Thyroid gland (tissue), 4 donors: ENCODE measurements around the gene AMY1A. TPM values are rescaled to one million over a fixed set of nuclear protein-coding genes. Genes with fewer than 3 reads are reported as not detected.
"Not testable (repeated sequence)": the region's sequence is repeated elsewhere in the genome, so short reads cannot be mapped to it uniquely, and the experiment has no call there.

Source experiments
- DNase-seq, 2 donors: peaks; one replicate each; pipeline ENCODE4 v3.0.0-alpha.2; 2019
- H3K27ac ChIP-seq, 3 donors: fragments of 200-600 bp; sonication (generic); 1 replicate in 2 of 3; 2 replicates in 1 of 3; pipeline ENCODE4 v1.5.1; 2016 to 2019; ENCODE audit warnings: mild to moderate bottlenecking in 1 of 3, moderate library complexity in 1 of 3
- H3K27me3 ChIP-seq: fragments of 200-600 bp; sonication (generic); one replicate; pipeline ENCODE4 v1.5.1; 2019
- H3K36me3 ChIP-seq, 2 donors: fragments of 200-600 bp; sonication (generic); one replicate each; pipeline ENCODE4 v1.5.1; 2016 to 2019
- H3K4me1 ChIP-seq, 2 donors: fragments of 200-600 bp; sonication (generic); one replicate each; pipeline ENCODE4 v1.5.1; 2017 to 2019
- H3K4me3 ChIP-seq, 3 donors: fragments of 200-600 bp; sonication (generic); replicated peaks in 1 of 3; 1 replicate in 2 of 3; 2 replicates in 1 of 3; pipeline ENCODE4 v1.5.1; 2016; ENCODE audit warnings: mild to moderate bottlenecking in 1 of 3
- H3K9me3 ChIP-seq: fragments of 200-600 bp; sonication (generic); one replicate; pipeline ENCODE4 v1.5.1; 2017
- POLR2A ChIP-seq, 2 donors: fragments of 450-650 bp; IDR thresholded peaks; one replicate each; pipeline ENCODE4 v1.6.1; 2017; ENCODE audit warnings: antibody characterized with exemption in 2 of 2, mild to moderate bottlenecking in 2 of 2, moderate library complexity in 1 of 2
- WGBS, 2 donors: methylation state at CpG; one replicate each; pipeline ENCODE4 v1.1.5; 2017; 5-methylcytosine and 5-hydroxymethylcytosine counted together
- intact Hi-C: fragments of 100-400 bp; cut with DNase I; formaldehyde crosslinking; loops from one replicate; pipeline ENCODE4 v1.15.1; 2023
- total RNA-seq, 4 donors: library from RNA; depleted of rRNA; stranded (reverse); fragments of >200 nt; gene quantifications; one replicate each; pipeline ENCODE4 v1.2.3, GENCODE V29; 2016
- TF ChIP-seq, protein P1 (sequence below), 6 experiments: fragments of 200-600 bp in 3 of 6; fragments of 450-650 bp in 3 of 6; sonication (generic) in 3 of 6; IDR thresholded peaks; one replicate each; pipeline ENCODE4 v1.5.1; 2016 to 2019; ENCODE audit warnings: antibody characterized with exemption in 6 of 6, mild to moderate bottlenecking in 2 of 6, inconsistent platforms in 1 of 6, moderate library complexity in 1 of 6

Gene AMY1A
- total RNA-seq: 1 to 10 TPM in 1 of 4 donors, not detected in 3; 3.5 TPM

DNA sequence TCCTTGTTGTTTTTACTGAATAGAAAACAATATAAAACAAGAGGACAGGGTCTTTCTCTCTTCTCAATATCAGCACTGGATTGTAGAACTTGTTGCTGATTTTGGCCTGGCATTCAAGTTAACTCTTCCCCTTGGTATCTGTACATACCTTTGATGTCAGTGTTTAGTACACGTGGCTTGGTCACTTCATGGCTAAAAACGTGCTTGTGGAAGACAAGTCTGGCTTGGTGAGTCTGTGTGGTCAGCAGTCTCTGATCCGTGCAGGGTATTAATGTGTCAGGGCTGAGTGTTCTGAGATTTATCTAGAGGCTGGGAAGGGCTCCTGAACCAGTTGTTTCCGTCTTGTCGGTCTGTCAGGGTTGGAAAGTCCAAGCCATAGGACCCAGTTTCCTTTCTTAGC lies at the start of gene AMY1A:
AMY1A (plus strand) TSS at position 301 of the 400 bp plus-strand sequence. CDS start 571 bp downstream, outside the sequence.
- no CpG with 5 or more reads among the region's 5 CpGs for WGBS, 2 donors
- H3K36me3 ChIP-seq, intact Hi-C loops: not testable (repeated sequence)

DNA sequence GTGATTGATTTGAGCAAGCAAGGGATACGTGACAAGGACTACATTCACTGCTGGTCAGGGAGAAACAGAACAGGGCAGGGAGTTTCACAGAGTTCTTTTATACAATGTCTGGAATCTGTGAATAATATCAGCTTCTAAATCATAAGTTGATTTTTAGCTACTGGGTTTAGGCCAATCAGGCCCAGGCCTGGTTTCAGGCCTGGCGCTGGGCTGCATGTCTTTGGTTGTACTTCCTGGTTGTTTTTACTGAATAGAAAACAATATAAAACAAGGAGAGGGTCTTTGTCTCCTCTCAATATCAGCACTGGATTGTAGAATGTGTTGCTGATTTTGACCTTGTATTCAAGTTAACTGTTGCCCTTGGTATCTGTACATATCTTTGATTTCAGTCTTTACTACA lies 39.2 kb upstream of the AMY1A start:
- 89 to 98% methylated on average over 2 of the region's 2 CpGs for WGBS, 2 donors
- DNase-seq: no peak
- H3K4me3 ChIP-seq: no peak overlapping the region
- no peaks in the 10 kb centered on the region for H3K27me3 ChIP-seq
- H3K4me1 ChIP-seq: no peaks in the 10 kb centered on the region
- H3K9me3 ChIP-seq: no peaks in the 10 kb centered on the region
- TF ChIP-seq, protein P1, sequence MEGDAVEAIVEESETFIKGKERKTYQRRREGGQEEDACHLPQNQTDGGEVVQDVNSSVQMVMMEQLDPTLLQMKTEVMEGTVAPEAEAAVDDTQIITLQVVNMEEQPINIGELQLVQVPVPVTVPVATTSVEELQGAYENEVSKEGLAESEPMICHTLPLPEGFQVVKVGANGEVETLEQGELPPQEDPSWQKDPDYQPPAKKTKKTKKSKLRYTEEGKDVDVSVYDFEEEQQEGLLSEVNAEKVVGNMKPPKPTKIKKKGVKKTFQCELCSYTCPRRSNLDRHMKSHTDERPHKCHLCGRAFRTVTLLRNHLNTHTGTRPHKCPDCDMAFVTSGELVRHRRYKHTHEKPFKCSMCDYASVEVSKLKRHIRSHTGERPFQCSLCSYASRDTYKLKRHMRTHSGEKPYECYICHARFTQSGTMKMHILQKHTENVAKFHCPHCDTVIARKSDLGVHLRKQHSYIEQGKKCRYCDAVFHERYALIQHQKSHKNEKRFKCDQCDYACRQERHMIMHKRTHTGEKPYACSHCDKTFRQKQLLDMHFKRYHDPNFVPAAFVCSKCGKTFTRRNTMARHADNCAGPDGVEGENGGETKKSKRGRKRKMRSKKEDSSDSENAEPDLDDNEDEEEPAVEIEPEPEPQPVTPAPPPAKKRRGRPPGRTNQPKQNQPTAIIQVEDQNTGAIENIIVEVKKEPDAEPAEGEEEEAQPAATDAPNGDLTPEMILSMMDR (IDR thresholded peaks at IDR 0.05): no peak
- TF ChIP-seq POLR2A (IDR thresholded peaks at IDR 0.05): no peak
- no peaks in the 10 kb centered on the region for H3K36me3 ChIP-seq
- H3K27ac ChIP-seq: no peak overlapping the region
- intact Hi-C loops: no loop called here

More for the DNA sequence above, at the start of gene AMY1A:
- not testable (repeated sequence) for H3K27ac ChIP-seq, DNase-seq, H3K4me3 ChIP-seq, H3K27me3 ChIP-seq, H3K9me3 ChIP-seq, H3K4me1 ChIP-seq

DNA sequence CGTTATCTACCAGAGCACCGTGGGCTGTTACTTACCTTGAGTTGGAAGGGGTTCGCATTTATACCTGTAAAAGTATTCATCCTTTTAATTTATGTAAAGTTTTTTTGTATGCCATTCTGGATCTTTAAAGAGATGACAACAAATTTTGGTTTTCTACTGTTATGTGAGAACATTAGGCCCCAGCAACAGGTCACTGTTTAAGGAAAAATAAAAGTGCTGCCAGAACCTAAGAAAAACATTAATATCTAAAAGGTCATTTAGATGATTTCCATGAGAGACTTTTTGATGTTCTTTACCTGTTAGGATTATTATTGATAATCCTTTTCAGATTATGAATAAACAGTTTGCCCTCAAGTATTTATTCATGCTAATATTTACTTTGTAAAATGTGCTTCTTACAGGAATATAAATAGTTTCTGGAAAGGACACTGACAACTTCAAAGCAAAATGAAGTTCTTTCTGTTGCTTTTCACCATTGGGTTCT lies 38.5 kb upstream of the AMY1A start, which contains the start of gene AMY2A:
AMY2A (plus strand) TSS at position 434 of the 484 bp plus-strand sequence; CDS start at position 448, 14 bp downstream.
- H3K9me3 ChIP-seq, H3K4me3 ChIP-seq, H3K4me1 ChIP-seq, intact Hi-C loops, H3K36me3 ChIP-seq, H3K27me3 ChIP-seq, H3K27ac ChIP-seq, DNase-seq: not testable (repeated sequence)
- WGBS, 2 donors: 89 to 96% methylated on average over 3 of the region's 3 CpGs

- intact Hi-C loops, DNase-seq, H3K4me3 ChIP-seq, H3K27me3 ChIP-seq, H3K27ac ChIP-seq, H3K36me3 ChIP-seq, H3K4me1 ChIP-seq, H3K9me3 ChIP-seq: not testable (repeated sequence)
- 80 to 91% methylated on average over 3 to 4 of the region's 4 CpGs for WGBS, 2 donors
Observed at GRCh38 chr1:103627436-103627835, 28.1 kb upstream of the AMY1A start.

DNA sequence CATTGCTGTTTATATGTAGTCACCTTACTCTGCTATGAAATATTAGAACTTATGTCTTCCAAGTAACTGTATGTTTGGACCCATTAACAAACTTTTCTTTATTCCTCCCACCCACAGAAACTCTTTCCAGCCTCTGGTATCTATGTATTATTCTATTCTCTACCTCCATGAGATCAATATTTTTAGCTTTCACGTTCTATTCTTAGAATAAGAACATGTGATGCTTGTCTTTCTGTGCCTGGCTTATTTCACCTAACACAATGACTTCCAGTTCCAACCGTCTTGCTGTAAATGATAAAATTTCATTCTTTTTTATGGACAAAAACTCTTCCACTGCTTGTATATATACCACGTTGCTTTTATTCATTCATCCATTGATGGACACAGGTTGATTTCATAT lies 14.4 kb upstream of the AMY1A start:
- intact Hi-C loops, H3K27me3 ChIP-seq, H3K4me1 ChIP-seq, DNase-seq, H3K4me3 ChIP-seq, H3K9me3 ChIP-seq, H3K36me3 ChIP-seq, H3K27ac ChIP-seq: not testable (repeated sequence)
- WGBS, 2 donors: no CpG with 5 or more reads among the region's 3 CpGs

DNA sequence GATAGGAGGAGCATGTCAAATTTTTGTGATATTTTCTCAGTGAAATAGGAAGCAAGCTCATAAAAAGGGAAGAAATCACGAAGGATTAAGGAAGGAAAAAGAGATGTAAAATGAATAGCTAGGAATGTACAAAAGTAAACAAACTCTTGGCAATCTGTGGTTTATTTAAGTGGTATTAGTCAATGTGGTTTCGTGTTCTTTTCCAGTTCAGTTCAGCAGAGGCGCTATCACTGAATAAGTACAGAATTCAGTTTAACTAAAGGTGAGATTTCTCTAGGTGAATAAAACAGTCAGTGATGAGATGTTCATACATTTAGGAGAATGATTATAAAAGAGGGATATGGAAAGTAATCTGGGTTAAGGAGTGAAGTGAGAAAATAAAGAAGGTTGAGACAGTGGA lies 11.7 kb upstream of the AMY1A start:
- no CpG with 5 or more reads among the region's 3 CpGs for WGBS, 2 donors
- H3K9me3 ChIP-seq, H3K27ac ChIP-seq, H3K36me3 ChIP-seq, DNase-seq, H3K4me3 ChIP-seq, H3K4me1 ChIP-seq, intact Hi-C loops, H3K27me3 ChIP-seq: not testable (repeated sequence)

DNA sequence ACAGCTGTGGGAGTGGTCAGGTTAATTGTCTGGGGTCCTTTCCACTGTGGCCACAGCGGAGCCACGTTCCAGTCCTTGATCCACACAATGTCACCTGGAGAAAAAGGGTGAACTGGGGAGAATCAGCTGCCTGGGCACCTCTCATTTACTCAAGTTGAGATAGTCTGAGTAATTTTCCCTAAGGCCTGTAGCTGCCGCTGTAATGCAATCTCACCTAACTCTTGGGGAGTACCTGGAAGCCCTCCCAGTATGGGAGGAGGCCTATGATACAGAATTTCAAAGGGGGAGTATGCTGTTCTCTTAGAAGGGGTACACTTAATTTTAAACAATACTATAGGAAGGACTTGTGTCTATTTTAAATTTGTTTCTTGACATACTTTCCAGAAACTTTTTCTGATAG lies 5.3 kb upstream of the AMY1A start:
- H3K27ac ChIP-seq, DNase-seq, H3K9me3 ChIP-seq, intact Hi-C loops, H3K4me1 ChIP-seq, H3K36me3 ChIP-seq, H3K27me3 ChIP-seq, H3K4me3 ChIP-seq: not testable (repeated sequence)
- no CpG with 5 or more reads among the region's 3 CpGs for WGBS, 2 donors

- intact Hi-C loops, H3K9me3 ChIP-seq, H3K36me3 ChIP-seq, H3K4me1 ChIP-seq, H3K4me3 ChIP-seq, DNase-seq, H3K27ac ChIP-seq, H3K27me3 ChIP-seq: not testable (repeated sequence)
- no CpG with 5 or more reads among the region's 4 CpGs for WGBS, 2 donors
Observed at GRCh38 chr1:103650889-103651288, 4.7 kb upstream of the AMY1A start.

- H3K9me3 ChIP-seq, H3K27ac ChIP-seq, intact Hi-C loops, H3K4me1 ChIP-seq, H3K4me3 ChIP-seq, H3K27me3 ChIP-seq, DNase-seq, H3K36me3 ChIP-seq: not testable (repeated sequence)
- no CpG with 5 or more reads among the region's 6 CpGs for WGBS, 2 donors
Observed at GRCh38 chr1:103654133-103654532, 1.4 kb upstream of the AMY1A start.

DNA sequence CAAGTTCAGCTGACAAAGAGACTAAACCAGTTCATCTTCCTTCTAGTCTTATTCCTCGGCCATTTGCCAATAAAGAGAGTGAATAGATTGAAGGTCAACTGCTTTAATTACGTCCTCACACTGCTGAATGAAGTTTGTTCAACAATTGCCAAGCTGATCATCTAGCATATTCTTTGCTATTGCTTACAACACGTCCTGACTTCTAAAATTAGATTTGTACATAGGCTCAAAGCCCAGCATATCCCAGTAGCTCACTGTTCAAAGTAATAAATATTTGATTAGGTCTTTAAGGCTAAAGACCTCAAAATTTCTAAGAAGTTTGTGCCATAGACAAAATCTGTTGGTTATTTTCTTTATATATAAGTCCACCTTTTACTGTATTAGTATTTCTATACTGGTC lies 20.8 kb downstream of the AMY1A start:
- H3K27me3 ChIP-seq, H3K27ac ChIP-seq, DNase-seq, H3K36me3 ChIP-seq, H3K9me3 ChIP-seq, intact Hi-C loops, H3K4me1 ChIP-seq, H3K4me3 ChIP-seq: not testable (repeated sequence)
- WGBS, 2 donors: no CpG with 5 or more reads among the region's 3 CpGs

- DNase-seq, H3K9me3 ChIP-seq, intact Hi-C loops, H3K27me3 ChIP-seq, H3K4me3 ChIP-seq, H3K27ac ChIP-seq, H3K36me3 ChIP-seq, H3K4me1 ChIP-seq: not testable (repeated sequence)
- no CpG with 5 or more reads among the region's 5 CpGs for WGBS, 2 donors
Observed at GRCh38 chr1:103696110-103696509, 40.5 kb downstream of the AMY1A start, which contains the start of gene AMY1B. TSS of gene AMY1B (minus strand) at chr1:103696210. CDS start at chr1:103695639, 571 bp downstream.

DNA sequence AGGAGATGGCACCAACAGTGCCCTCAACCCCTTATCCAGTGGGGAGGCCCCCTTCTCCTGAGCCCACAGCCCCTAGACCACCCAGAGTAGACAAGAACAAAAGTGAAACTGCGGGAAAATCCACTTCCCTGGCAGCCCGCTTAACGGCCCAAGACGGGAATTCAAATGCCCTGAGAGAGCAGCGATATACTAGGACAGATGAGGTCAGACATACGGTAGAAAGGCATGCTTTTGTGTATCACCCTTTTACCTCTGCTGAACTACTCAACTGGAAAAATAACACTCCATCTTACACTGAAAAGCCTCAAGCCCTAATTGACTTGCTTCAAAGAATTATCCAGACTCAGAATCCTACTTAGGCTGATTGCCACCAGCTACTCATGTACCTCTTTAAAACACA lies 41.9 kb downstream of the AMY1A start:
- no CpG with 5 or more reads among the region's 6 CpGs for WGBS, 2 donors
- H3K9me3 ChIP-seq, intact Hi-C loops, H3K4me3 ChIP-seq, H3K36me3 ChIP-seq, DNase-seq, H3K4me1 ChIP-seq, H3K27ac ChIP-seq, H3K27me3 ChIP-seq: not testable (repeated sequence)
